K562 (cell line): Measurements from ENCODE around the gene CD300LB. TPM values are rescaled to one million over a fixed set of nuclear protein-coding genes. Genes with fewer than 3 reads are reported as not detected.
A peak's percentile ranks its signal among the peaks of the same experiment; 100 is the strongest.

Experiments used
- ATF1 ChIP-seq, 2 experiments: fragments of 450-650 bp in 1 of 2; IDR thresholded peaks; 2 replicates each; pipeline ENCODE4 v1.6.1; 2016; ENCODE audit warnings: missing compliant biosample characterization in 1 of 2, missing genetic modification characterization in 1 of 2
- RBM25 ChIP-seq: fragments of 200-400 bp; formaldehyde crosslinking; IDR thresholded peaks from 2 replicates; pipeline ENCODE4 v1.6.1; 2018; ENCODE audit warnings: low read length, low read depth, moderate library complexity; ENCODE audit not compliant: severe bottlenecking
- SIN3A ChIP-seq, 2 experiments: fragments of 150-350 bp in 1 of 2; IDR thresholded peaks; 2 replicates each; pipeline ENCODE4 v1.6.1; 2011 to 2016; ENCODE audit warnings: borderline replicate concordance in 2 of 2, low read depth in 2 of 2, low read length in 2 of 2, mild to moderate bottlenecking in 2 of 2, moderate library complexity in 2 of 2; ENCODE audit not compliant: control insufficient read depth in 1 of 2
- TARDBP ChIP-seq: fragments of 450-650 bp; IDR thresholded peaks from 2 replicates; pipeline ENCODE4 v1.6.1; 2016
- TRIM24 ChIP-seq, 2 experiments: fragments of 450-650 bp; IDR thresholded peaks; 2 replicates each; pipeline ENCODE4 v1.6.1; 2016
- ZNF263 ChIP-seq: sonication (generic); formaldehyde crosslinking; IDR thresholded peaks from 2 replicates; pipeline ENCODE4 v1.8.0; 2022; ENCODE audit warnings: mild to moderate bottlenecking, missing genetic modification reagents, borderline replicate concordance
- polyA plus RNA-seq, 8 experiments: library from polyadenylated mRNA; depleted of rRNA in 4 of 8; stranded (reverse) in 5 of 8; unstranded in 3 of 8; fragments of >200 nt; fragmentation: Nextera tagmentation in 2 of 8; fragmentation: Illumina TruSeq in 1 of 8; extraction: Ambion mirVana in 2 of 8; extraction: Trizol in 1 of 8; gene quantifications; 2 replicates each; pipeline versions ENCODE4 v1.2.1 to v1.2.3, GENCODE V29; 2011 to 2014; ENCODE audit warnings: inconsistent platforms in 1 of 8, missing spikeins in 1 of 8
- total RNA-seq, 7 experiments: library from RNA; depleted of rRNA in 6 of 7; stranded (reverse); fragments of >200 nt in 6 of 7; fragmentation: Illumina TruSeq in 2 of 7; extraction: Trizol in 2 of 7; gene quantifications; 2 replicates each; pipeline versions ENCODE4 v1.2.1 to v1.2.3, GENCODE V29; 2011 to 2021; ENCODE audit warnings: low replicate concordance in 1 of 7
- TF ChIP-seq, protein P1 (sequence below): sonication (generic); formaldehyde crosslinking; IDR thresholded peaks from 2 replicates; pipeline ENCODE4 v1.8.1; 2022; ENCODE audit warnings: missing genetic modification reagents
- TF ChIP-seq, protein P2 (sequence below): IDR thresholded peaks from 2 replicates; pipeline ENCODE4 v1.6.1; 2012; ENCODE audit warnings: low read depth, low read length, improper control_type of control experiment, borderline replicate concordance
- TF ChIP-seq, protein P3 (sequence below), 2 experiments: fragments of 450-650 bp in 1 of 2; sonication (generic) in 1 of 2; formaldehyde crosslinking in 1 of 2; IDR thresholded peaks; 2 replicates each; pipeline versions ENCODE4 v1.7.1 to v1.9.0; 2016 to 2022; ENCODE audit warnings: inconsistent platforms in 1 of 2, mild to moderate bottlenecking in 1 of 2, missing genetic modification reagents in 1 of 2

CD300LB gene
- total and polyA plus RNA-seq, 9 of the 15 experiments (the other 6 are each of a cell fraction or from before 2014, with no cell fraction given) = not detected

DNA sequence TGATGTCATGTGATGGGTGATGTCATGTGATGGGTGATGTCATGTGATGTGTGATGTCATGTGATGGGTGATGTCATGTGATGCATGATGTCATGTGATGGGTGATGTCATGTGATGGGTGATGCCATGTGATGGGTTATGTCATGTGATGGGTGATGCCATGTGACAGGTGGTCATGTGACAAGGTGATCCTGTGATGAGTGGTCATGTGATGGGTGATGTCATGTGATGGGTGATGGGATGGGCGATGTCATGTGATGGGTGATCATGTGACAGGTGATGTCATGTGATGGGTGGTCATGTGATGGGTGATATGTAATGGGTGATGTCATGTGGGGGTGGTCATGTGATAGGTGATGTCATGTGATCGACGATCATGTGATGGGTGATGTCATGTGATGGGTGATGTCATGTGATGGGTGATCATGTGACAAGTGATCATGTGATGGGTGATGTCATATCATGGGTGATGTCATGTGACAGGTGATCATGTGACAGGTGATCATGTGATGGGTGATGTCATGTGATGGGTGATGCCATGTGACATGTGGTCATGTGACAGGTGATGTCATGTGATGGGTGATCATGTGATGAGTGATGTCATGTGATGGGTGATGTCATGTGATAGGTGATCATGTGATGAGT lies 17.2 kb downstream of the CD300LB start (continued):
- TF ChIP-seq, protein P1, sequence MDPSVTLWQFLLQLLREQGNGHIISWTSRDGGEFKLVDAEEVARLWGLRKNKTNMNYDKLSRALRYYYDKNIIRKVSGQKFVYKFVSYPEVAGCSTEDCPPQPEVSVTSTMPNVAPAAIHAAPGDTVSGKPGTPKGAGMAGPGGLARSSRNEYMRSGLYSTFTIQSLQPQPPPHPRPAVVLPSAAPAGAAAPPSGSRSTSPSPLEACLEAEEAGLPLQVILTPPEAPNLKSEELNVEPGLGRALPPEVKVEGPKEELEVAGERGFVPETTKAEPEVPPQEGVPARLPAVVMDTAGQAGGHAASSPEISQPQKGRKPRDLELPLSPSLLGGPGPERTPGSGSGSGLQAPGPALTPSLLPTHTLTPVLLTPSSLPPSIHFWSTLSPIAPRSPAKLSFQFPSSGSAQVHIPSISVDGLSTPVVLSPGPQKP = no peak
- TF ChIP-seq, protein P2, sequence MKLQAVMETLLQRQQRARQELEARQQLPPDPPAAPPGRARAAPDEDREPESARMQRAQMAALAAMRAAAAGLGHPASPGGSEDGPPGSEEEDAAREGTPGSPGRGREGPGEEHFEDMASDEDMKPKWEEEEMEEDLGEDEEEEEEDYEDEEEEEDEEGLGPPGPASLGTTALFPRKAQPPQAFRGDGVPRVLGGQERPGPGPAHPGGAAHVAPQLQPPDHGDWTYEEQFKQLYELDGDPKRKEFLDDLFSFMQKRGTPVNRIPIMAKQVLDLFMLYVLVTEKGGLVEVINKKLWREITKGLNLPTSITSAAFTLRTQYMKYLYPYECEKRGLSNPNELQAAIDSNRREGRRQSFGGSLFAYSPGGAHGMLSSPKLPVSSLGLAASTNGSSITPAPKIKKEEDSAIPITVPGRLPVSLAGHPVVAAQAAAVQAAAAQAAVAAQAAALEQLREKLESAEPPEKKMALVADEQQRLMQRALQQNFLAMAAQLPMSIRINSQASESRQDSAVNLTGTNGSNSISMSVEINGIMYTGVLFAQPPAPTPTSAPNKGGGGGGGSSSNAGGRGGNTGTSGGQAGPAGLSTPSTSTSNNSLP = no peak
- TF ChIP-seq ATF1 (CRISPR knock-in tag; IDR thresholded peaks at IDR 0.05) (peak; percentile 56), ATF1 (tag; IDR thresholded peaks at IDR 0.05) (peak; percentile 97), TARDBP (peak; percentile 94; the same call in 1 of the 2 replicates), ZNF263 (CRISPR knock-in tag) (no peak), SIN3A (IDR thresholded peaks at IDR 0.05; ENCODE audit: borderline replicate concordance in 2 of 2, control insufficient read depth in 1 of 2, low read depth in 2 of 2, low read length in 2 of 2) (0 out of 4 replicates have a peak, but pooled peaks of 1 of the 2 experiments have one; percentile 39), TRIM24 (IDR thresholded peaks at IDR 0.05) (peak; percentile 96 to 98), RBM25 (no peak)
- TF ChIP-seq, protein P3, sequence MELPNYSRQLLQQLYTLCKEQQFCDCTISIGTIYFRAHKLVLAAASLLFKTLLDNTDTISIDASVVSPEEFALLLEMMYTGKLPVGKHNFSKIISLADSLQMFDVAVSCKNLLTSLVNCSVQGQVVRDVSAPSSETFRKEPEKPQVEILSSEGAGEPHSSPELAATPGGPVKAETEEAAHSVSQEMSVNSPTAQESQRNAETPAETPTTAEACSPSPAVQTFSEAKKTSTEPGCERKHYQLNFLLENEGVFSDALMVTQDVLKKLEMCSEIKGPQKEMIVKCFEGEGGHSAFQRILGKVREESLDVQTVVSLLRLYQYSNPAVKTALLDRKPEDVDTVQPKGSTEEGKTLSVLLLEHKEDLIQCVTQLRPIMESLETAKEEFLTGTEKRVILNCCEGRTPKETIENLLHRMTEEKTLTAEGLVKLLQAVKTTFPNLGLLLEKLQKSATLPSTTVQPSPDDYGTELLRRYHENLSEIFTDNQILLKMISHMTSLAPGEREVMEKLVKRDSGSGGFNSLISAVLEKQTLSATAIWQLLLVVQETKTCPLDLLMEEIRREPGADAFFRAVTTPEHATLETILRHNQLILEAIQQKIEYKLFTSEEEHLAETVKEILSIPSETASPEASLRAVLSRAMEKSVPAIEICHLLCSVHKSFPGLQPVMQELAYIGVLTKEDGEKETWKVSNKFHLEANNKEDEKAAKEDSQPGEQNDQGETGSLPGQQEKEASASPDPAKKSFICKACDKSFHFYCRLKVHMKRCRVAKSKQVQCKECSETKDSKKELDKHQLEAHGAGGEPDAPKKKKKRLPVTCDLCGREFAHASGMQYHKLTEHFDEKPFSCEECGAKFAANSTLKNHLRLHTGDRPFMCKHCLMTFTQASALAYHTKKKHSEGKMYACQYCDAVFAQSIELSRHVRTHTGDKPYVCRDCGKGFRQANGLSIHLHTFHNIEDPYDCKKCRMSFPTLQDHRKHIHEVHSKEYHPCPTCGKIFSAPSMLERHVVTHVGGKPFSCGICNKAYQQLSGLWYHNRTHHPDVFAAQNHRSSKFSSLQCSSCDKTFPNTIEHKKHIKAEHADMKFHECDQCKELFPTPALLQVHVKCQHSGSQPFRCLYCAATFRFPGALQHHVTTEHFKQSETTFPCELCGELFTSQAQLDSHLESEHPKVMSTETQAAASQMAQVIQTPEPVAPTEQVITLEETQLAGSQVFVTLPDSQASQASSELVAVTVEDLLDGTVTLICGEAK (IDR thresholded peaks at IDR 0.05) = no peak
- TF ChIP-seq, protein P3 (CRISPR knock-in tag; IDR thresholded peaks at IDR 0.05) = peak; percentile 51
